ENCODE measurements around the gene ATP1B1. TPM values are rescaled to one million over a fixed set of nuclear protein-coding genes. Genes with fewer than 3 reads are reported as not detected.
A peak's percentile ranks its signal among the peaks of the same experiment; 100 is the strongest.

Gene ATP1B1
- total and polyA plus RNA-seq, 9 of the 15 experiments (the other 6 are each of a cell fraction or from before 2014, with no cell fraction given) = 0.76 to 3.0 (median 1.7) TPM

DNA sequence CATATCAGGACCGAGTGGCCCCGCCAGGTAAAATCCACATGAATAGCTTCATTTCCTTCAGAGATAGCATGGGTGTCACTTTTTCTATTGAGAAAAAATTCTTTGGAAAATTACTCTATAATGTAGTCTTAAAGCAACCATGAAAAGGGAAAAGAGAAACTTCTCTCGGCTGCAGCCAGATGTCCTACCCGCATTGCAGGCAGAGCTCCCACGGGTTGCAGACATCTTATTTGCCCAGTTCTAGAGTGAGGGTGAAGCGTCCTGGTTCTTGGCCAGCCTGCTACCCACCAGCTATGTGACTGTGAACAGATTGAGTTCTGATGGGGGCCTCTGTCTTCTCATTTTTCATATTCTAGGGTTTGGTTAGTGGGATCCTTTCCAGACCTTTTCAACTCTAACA lies 5.0 kb downstream of the ATP1B1 start (continued):
- no peak for TF ChIP-seq FOXM1 (IDR thresholded peaks at IDR 0.05; ENCODE audit: low read depth)
- no peak for TF ChIP-seq FOXM1 (CRISPR knock-in tag; IDR thresholded peaks at IDR 0.05; ENCODE audit: low read depth)

DNA sequence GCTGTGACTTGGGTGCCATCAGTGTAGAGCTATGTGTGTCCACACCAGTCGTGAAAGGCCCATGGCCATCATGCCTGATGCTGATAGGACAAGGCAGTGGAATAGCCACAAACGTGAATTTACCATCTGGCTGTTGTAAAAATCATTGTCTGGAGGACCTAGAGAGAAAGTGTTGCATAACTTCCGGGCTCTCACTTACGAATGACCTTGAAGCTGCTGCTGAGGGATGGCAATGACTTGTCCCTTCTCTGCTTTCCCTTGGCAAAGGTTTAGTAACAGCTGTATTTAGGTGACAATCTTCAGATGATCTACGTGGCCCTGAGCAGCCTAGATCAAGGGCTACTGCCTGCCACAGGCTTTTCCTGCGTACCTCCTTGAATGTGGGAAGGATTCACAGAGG lies 5.8 kb downstream of the ATP1B1 start:
- no peaks in the 10 kb centered on the region for H3K79me2 ChIP-seq (ENCODE audit: control insufficient read depth, insufficient read depth, low read length)

More for the DNA sequence above, 5.8 kb downstream of the ATP1B1 start:
- Histone ChIP-seq H3K9ac (ENCODE audit: insufficient read depth in 1 of 2, low read depth in 2 of 2, low read length in 2 of 2) (no peak overlapping the region), H2AFZ (ENCODE audit: low read depth, low read length) (no peak overlapping the region), H4K20me1 (replicated peaks; ENCODE audit: control insufficient read depth, insufficient read depth, low read length) (no peaks in the 10 kb centered on the region), H3K27me3 (ENCODE audit: control insufficient read depth in 2 of 2, insufficient read depth in 2 of 2, low read length in 2 of 2) (peaks cover 0 to under 1% of the 10 kb centered on the region in 2 experiments; a peak in 1 of 5 replicates), H3K9me3 (replicated peaks; ENCODE audit: control insufficient read depth, insufficient read depth, low read depth, low read length) (no peaks in the 10 kb centered on the region), H3K27ac (ENCODE audit: extremely low read depth, low read depth, low read length) (no peak overlapping the region), H3K4me2 (ENCODE audit: insufficient read depth, low read length) (no peak overlapping the region), H3K36me3 (ENCODE audit: control insufficient read depth, insufficient read depth, low read length) (no peaks in the 10 kb centered on the region), H3K4me1 (replicated peaks in 1 of 2; ENCODE audit: control insufficient read depth in 2 of 2, insufficient read depth in 2 of 2, low read length in 2 of 2) (peaks cover 2 to 5% of the 10 kb centered on the region in 2 experiments; a peak in 3 of 5 replicates), H3K4me3 (no peak overlapping the region), H3K9me1 (ENCODE audit: control insufficient read depth, insufficient read depth, low read length) (no peaks in the 10 kb centered on the region)
- BruUV-seq (replicated peaks) = no TSS peak
- ChIA-PET POLR2A (interaction anchor here (0.5 to 0.9 kb wide), 3 partner anchors 232 to 374 kb away, joined by 3 read pairs; partner anchors contain the start of gene SLC19A2), CTCF (ENCODE audit: low intra/inter-chr PET ratio) (no interaction called here)
- TF ChIP-seq CEBPB (tag; IDR thresholded peaks at IDR 0.05) (peak; percentile 46), ESRRA (IDR thresholded peaks at IDR 0.05; ENCODE audit: borderline replicate concordance, low read depth) (peak; percentile 70), TAF9B (IDR thresholded peaks at IDR 0.05; ENCODE audit: partially characterized antibody) (no peak), CEBPG (CRISPR knock-in tag; IDR thresholded peaks at IDR 0.05) (0 out of 2 replicates have a peak, but pooled peaks have one; percentile 8), CEBPG (tag; conservative IDR thresholded peaks at IDR 0.05 in 1 of 2, IDR thresholded peaks at IDR 0.05 in 1 of 2) (no peak), SNRNP70 (optimal IDR thresholded peaks at IDR 0.05; ENCODE audit: low read depth, low read length) (no peak), SAP30 (IDR thresholded peaks at IDR 0.05; ENCODE audit: borderline replicate concordance, insufficient read depth, low read depth, low read length, poor library complexity, severe bottlenecking) (no peak)
- intact Hi-C loops (cut with micrococcal nuclease) = no loop called here
- ATAC-seq = no peak
- in situ Hi-C loops (cut with MboI) = no loop called here
- 37% methylated on average over 6 of the region's 6 CpGs for WGBS (ENCODE audit: insufficient coverage, low coverage, missing lambda C conversion rate)
- no peak for FAIRE-seq
- DNase-seq (ENCODE audit: extremely low read depth in 1 of 4, low spot score in 3 of 4) = no peak
